ENCODE results near the gene LIPG. TPM values are rescaled to one million over a fixed set of nuclear protein-coding genes. Genes with fewer than 3 reads are reported as not detected.

Gene LIPG
- total and polyA plus RNA-seq, 2 of the 13 experiments (the other 11 are each of a cell fraction or from before 2014, with no cell fraction given), result 0.96 to 10.8 TPM

DNA sequence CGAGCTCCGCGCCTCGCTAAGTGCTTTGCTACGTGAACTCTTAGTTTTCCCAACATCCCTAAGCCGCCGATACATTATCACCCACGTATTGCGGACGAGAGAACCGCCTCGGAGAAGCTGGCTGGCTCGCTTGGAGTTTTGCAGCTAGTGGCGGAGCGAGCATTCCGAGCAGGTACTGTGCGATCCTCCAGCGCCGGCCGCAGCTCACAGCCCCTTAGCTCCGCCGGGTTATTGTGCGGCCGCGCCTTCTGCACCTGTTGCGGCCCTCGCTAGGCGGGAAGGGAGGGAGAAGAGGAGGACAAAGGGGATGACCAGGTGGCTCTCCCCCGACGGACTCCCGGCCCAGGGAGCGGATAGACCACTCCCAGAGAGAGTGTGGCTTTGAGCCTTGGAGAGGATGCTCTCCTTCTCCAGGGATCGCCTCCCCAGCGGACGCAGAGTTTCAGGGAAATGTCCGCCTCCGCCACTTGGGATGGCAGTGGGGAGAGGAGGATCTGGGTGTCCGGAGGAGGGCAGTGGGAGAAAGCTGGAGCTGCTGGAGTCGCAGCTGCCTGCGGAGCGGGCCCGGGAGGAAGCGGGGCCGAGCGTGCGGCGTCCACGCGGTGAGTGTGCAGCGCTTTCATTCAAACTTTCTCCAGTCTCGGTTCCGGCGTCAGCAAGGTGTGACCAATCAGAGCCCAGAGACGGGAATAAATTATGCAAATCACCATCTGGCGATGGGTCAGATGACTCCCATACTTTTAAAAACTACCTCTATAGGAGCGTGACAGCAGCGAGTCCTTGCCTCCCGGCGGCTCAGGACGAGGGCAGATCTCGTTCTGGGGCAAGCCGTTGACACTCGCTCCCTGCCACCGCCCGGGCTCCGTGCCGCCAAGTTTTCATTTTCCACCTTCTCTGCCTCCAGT lies at the start of gene LIPG (continued):
- TF ChIP-seq HOXA9 (CRISPR knock-in tag; IDR thresholded peaks at IDR 0.05; ENCODE audit: borderline replicate concordance) (0 out of 2 replicates have a peak, but pooled peaks have one; percentile 56), POLR2AphosphoS5 (IDR thresholded peaks at IDR 0.05; ENCODE audit: low read depth, low read length) (peak; percentile 63; the same call in 1 of the 2 replicates), NCOR1 (IDR thresholded peaks at IDR 0.05; ENCODE audit: borderline replicate concordance, low read length) (no peak), SATB2 (CRISPR knock-in tag; IDR thresholded peaks at IDR 0.05) (no peak), BRD4 (CRISPR knock-in tag; IDR thresholded peaks at IDR 0.05) (no peak), ATAD3A (CRISPR knock-in tag; IDR thresholded peaks at IDR 0.05) (no peak), WIZ (CRISPR knock-in tag; IDR thresholded peaks at IDR 0.05) (no peak; the same call in 1 of the 2 replicates), FOXJ3 (CRISPR knock-in tag; IDR thresholded peaks at IDR 0.05; ENCODE audit: borderline replicate concordance) (0 out of 2 replicates have a peak, but pooled peaks have one; percentile 10), PAX8 (CRISPR knock-in tag; IDR thresholded peaks at IDR 0.05; ENCODE audit: borderline replicate concordance) (no peak), RNF2 (conservative IDR thresholded peaks at IDR 0.05; ENCODE audit: low read depth) (peak; percentile 75; the same call in 1 of the 2 replicates), ZFY (CRISPR knock-in tag; IDR thresholded peaks at IDR 0.05) (peak; percentile 45; the same call in 1 of the 2 replicates)
- TF ChIP-seq, protein P1, sequence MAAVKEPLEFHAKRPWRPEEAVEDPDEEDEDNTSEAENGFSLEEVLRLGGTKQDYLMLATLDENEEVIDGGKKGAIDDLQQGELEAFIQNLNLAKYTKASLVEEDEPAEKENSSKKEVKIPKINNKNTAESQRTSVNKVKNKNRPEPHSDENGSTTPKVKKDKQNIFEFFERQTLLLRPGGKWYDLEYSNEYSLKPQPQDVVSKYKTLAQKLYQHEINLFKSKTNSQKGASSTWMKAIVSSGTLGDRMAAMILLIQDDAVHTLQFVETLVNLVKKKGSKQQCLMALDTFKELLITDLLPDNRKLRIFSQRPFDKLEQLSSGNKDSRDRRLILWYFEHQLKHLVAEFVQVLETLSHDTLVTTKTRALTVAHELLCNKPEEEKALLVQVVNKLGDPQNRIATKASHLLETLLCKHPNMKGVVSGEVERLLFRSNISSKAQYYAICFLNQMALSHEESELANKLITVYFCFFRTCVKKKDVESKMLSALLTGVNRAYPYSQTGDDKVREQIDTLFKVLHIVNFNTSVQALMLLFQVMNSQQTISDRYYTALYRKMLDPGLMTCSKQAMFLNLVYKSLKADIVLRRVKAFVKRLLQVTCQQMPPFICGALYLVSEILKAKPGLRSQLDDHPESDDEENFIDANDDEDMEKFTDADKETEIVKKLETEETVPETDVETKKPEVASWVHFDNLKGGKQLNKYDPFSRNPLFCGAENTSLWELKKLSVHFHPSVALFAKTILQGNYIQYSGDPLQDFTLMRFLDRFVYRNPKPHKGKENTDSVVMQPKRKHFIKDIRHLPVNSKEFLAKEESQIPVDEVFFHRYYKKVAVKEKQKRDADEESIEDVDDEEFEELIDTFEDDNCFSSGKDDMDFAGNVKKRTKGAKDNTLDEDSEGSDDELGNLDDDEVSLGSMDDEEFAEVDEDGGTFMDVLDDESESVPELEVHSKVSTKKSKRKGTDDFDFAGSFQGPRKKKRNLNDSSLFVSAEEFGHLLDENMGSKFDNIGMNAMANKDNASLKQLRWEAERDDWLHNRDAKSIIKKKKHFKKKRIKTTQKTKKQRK (IDR thresholded peaks at IDR 0.05; ENCODE audit: low read length), result no peak
- TF ChIP-seq, protein P2, sequence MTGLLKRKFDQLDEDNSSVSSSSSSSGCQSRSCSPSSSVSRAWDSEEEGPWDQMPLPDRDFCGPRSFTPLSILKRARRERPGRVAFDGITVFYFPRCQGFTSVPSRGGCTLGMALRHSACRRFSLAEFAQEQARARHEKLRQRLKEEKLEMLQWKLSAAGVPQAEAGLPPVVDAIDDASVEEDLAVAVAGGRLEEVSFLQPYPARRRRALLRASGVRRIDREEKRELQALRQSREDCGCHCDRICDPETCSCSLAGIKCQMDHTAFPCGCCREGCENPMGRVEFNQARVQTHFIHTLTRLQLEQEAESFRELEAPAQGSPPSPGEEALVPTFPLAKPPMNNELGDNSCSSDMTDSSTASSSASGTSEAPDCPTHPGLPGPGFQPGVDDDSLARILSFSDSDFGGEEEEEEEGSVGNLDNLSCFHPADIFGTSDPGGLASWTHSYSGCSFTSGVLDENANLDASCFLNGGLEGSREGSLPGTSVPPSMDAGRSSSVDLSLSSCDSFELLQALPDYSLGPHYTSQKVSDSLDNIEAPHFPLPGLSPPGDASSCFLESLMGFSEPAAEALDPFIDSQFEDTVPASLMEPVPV (CRISPR knock-in tag; IDR thresholded peaks at IDR 0.05), result 0 out of 2 replicates have a peak, but pooled peaks have one; percentile 20
- TF ChIP-seq, protein P3, sequence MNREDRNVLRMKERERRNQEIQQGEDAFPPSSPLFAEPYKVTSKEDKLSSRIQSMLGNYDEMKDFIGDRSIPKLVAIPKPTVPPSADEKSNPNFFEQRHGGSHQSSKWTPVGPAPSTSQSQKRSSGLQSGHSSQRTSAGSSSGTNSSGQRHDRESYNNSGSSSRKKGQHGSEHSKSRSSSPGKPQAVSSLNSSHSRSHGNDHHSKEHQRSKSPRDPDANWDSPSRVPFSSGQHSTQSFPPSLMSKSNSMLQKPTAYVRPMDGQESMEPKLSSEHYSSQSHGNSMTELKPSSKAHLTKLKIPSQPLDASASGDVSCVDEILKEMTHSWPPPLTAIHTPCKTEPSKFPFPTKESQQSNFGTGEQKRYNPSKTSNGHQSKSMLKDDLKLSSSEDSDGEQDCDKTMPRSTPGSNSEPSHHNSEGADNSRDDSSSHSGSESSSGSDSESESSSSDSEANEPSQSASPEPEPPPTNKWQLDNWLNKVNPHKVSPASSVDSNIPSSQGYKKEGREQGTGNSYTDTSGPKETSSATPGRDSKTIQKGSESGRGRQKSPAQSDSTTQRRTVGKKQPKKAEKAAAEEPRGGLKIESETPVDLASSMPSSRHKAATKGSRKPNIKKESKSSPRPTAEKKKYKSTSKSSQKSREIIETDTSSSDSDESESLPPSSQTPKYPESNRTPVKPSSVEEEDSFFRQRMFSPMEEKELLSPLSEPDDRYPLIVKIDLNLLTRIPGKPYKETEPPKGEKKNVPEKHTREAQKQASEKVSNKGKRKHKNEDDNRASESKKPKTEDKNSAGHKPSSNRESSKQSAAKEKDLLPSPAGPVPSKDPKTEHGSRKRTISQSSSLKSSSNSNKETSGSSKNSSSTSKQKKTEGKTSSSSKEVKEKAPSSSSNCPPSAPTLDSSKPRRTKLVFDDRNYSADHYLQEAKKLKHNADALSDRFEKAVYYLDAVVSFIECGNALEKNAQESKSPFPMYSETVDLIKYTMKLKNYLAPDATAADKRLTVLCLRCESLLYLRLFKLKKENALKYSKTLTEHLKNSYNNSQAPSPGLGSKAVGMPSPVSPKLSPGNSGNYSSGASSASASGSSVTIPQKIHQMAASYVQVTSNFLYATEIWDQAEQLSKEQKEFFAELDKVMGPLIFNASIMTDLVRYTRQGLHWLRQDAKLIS (CRISPR knock-in tag; IDR thresholded peaks at IDR 0.05), result no peak
